ENCODE measurements around the gene FTSJ3.

DNA sequence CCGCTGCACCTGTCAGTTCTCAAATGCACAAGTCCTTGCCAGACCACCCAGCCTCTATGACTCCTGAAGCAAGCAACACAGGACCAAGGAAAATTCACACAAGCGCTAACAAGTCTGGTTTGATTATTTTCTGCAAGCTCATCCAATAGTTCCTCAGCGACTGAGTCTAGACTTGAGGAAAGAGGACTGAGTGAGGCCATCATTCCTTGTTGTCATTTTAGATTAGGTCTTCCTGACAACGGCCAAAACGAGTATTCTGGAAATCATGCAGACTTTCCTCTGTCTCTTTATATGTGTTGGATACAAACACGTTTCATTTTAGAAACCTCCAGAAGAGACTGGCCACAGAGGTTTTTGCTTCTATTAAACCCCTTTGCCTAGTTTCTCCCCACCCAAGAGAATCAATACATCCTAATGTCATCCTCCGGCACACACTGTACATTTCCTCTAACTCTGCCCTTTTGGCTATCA, 54.6 kb downstream of the FTSJ3 start:
- TF ChIP-seq, protein P1, sequence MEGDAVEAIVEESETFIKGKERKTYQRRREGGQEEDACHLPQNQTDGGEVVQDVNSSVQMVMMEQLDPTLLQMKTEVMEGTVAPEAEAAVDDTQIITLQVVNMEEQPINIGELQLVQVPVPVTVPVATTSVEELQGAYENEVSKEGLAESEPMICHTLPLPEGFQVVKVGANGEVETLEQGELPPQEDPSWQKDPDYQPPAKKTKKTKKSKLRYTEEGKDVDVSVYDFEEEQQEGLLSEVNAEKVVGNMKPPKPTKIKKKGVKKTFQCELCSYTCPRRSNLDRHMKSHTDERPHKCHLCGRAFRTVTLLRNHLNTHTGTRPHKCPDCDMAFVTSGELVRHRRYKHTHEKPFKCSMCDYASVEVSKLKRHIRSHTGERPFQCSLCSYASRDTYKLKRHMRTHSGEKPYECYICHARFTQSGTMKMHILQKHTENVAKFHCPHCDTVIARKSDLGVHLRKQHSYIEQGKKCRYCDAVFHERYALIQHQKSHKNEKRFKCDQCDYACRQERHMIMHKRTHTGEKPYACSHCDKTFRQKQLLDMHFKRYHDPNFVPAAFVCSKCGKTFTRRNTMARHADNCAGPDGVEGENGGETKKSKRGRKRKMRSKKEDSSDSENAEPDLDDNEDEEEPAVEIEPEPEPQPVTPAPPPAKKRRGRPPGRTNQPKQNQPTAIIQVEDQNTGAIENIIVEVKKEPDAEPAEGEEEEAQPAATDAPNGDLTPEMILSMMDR (IDR thresholded peaks at IDR 0.05), result no peak
- no peak for TF ChIP-seq POLR2A (IDR thresholded peaks at IDR 0.05)
